ENCODE data around the gene BORCS5.
"Not testable (repeated sequence)": the region's sequence is repeated elsewhere in the genome, so short reads cannot be mapped to it uniquely, and the experiment has no call there.

BORCS5 gene

DNA sequence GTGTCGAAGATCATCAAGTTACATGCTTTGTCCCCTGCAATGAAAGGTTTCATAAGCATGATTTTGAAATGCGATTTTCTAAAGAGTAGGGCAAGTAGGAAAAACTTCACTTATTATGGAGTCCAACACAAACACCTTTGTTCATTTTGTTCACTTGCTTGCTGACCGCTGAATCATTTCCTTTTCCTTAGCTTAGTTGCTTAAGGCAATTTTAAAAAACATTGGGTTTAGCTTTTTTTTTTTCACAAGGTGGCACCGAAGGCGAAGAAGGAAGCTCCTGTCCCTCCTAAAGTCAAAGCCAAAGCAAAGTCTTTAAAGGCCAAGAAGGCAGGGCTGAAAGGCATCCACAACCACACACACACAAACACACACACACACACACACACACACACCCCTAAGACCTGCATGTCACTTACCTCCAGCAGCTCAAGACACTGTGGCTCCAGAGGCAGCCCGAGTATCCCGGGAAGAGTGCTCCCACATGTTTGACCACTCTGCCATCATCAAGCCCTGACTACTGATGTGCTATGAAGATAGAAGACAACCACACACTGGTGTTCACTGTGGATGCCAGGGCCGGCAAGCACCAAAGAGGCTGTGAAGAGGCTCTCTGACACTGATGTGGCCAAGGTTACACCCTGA, 18.2 kb upstream of the BORCS5 start:
- H3K27ac ChIP-seq (replicated peaks), result peak overlapping the region; percentile 56
- TF ChIP-seq GABPA (IDR thresholded peaks at IDR 0.05; ENCODE audit: low read depth) (no peak), SPI1 (IDR thresholded peaks at IDR 0.05; ENCODE audit: borderline replicate concordance, low read depth) (no peak), POLR2AphosphoS5 (IDR thresholded peaks at IDR 0.05; ENCODE audit: low read depth) (no peak)
- TF ChIP-seq, protein P1, sequence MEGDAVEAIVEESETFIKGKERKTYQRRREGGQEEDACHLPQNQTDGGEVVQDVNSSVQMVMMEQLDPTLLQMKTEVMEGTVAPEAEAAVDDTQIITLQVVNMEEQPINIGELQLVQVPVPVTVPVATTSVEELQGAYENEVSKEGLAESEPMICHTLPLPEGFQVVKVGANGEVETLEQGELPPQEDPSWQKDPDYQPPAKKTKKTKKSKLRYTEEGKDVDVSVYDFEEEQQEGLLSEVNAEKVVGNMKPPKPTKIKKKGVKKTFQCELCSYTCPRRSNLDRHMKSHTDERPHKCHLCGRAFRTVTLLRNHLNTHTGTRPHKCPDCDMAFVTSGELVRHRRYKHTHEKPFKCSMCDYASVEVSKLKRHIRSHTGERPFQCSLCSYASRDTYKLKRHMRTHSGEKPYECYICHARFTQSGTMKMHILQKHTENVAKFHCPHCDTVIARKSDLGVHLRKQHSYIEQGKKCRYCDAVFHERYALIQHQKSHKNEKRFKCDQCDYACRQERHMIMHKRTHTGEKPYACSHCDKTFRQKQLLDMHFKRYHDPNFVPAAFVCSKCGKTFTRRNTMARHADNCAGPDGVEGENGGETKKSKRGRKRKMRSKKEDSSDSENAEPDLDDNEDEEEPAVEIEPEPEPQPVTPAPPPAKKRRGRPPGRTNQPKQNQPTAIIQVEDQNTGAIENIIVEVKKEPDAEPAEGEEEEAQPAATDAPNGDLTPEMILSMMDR (IDR thresholded peaks at IDR 0.05; ENCODE audit: insufficient read depth, low read length), result no peak
- TF ChIP-seq, protein P2, sequence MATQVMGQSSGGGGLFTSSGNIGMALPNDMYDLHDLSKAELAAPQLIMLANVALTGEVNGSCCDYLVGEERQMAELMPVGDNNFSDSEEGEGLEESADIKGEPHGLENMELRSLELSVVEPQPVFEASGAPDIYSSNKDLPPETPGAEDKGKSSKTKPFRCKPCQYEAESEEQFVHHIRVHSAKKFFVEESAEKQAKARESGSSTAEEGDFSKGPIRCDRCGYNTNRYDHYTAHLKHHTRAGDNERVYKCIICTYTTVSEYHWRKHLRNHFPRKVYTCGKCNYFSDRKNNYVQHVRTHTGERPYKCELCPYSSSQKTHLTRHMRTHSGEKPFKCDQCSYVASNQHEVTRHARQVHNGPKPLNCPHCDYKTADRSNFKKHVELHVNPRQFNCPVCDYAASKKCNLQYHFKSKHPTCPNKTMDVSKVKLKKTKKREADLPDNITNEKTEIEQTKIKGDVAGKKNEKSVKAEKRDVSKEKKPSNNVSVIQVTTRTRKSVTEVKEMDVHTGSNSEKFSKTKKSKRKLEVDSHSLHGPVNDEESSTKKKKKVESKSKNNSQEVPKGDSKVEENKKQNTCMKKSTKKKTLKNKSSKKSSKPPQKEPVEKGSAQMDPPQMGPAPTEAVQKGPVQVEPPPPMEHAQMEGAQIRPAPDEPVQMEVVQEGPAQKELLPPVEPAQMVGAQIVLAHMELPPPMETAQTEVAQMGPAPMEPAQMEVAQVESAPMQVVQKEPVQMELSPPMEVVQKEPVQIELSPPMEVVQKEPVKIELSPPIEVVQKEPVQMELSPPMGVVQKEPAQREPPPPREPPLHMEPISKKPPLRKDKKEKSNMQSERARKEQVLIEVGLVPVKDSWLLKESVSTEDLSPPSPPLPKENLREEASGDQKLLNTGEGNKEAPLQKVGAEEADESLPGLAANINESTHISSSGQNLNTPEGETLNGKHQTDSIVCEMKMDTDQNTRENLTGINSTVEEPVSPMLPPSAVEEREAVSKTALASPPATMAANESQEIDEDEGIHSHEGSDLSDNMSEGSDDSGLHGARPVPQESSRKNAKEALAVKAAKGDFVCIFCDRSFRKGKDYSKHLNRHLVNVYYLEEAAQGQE (IDR thresholded peaks at IDR 0.05; ENCODE audit: insufficient replicate concordance, low read depth), result no peak
- DNase-seq (ENCODE audit: low read depth in 1 of 2, low spot score in 1 of 2), result peak in 1 of 2 experiments; percentile 18
- H3K27me3 ChIP-seq (ENCODE audit: insufficient read depth, poor library complexity, severe bottlenecking), result no peaks in the 10 kb centered on the region
- no peak overlapping the region for H3K4me3 ChIP-seq (replicated peaks; ENCODE audit: insufficient read depth, low read length)

DNA sequence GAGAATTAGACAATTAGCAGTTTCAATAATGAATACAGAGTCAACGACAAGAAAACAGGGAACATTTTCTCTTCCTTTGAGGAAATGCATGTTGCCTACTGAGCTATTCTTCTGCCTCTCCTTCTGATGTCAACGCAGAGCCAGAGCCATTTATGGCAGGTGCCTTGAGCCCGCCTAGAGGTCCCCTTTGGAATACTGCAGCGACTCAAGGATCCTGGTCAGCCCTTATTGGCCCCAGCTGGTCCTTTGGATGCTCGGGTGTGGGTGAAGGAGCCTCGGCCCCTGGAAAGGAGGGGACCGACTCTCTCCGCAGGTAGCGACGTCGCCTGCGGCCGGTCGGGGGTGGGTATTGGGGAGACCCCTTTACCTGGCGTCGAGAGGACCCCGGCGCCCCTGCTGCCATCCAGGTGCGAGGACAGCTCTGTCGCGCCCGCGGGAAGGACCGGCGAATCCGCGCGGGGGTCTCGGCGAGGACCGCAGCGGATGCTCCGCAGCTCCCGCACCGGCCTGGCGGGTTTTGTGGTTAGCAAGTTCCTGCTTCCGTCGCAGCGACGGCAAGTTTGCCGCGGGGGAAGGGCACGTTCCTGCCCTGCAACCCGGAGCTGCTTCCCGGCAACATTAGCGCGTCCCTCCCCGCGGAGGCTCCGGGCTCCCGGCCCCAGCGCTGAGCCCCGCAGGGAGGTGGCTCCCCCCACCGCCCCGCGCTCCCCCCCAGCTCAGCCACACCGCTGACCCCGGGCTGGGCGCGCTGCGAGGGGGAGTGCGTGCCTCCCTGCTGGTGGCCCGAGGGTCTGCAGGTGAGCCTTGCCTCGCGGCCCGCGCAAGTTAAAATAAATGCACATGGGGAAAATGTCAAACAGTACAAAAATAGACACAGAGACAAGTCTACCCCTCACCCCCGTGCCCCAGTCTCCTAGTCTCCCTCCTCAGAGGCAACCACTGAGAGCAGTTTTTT, 6.9 kb upstream of the BORCS5 start, which contains the start of gene MANSC1:
MANSC1 (minus strand) TSS at position 532 of the 955 bp plus-strand sequence. CDS start 6,928 bp downstream, outside the sequence.
- DNase-seq (ENCODE audit: low read depth in 1 of 2, low spot score in 1 of 2), result peak; percentile 60 to 73
- Histone ChIP-seq H3K27me3 (ENCODE audit: insufficient read depth, poor library complexity, severe bottlenecking) (no peaks in the 10 kb centered on the region), H3K27ac (replicated peaks) (peak within 1 kb of the TSS; percentile 52), H3K4me3 (replicated peaks; ENCODE audit: insufficient read depth, low read length) (peak within 1 kb of the TSS; percentile 59)
- TF ChIP-seq, protein P2 (IDR thresholded peaks at IDR 0.05; ENCODE audit: insufficient replicate concordance, low read depth), result no peak
- TF ChIP-seq GABPA (IDR thresholded peaks at IDR 0.05; ENCODE audit: low read depth) (0 out of 2 replicates have a peak, but pooled peaks have one; percentile 50), POLR2AphosphoS5 (IDR thresholded peaks at IDR 0.05; ENCODE audit: low read depth) (peak; percentile 42; the same call in 1 of the 2 replicates)

DNA sequence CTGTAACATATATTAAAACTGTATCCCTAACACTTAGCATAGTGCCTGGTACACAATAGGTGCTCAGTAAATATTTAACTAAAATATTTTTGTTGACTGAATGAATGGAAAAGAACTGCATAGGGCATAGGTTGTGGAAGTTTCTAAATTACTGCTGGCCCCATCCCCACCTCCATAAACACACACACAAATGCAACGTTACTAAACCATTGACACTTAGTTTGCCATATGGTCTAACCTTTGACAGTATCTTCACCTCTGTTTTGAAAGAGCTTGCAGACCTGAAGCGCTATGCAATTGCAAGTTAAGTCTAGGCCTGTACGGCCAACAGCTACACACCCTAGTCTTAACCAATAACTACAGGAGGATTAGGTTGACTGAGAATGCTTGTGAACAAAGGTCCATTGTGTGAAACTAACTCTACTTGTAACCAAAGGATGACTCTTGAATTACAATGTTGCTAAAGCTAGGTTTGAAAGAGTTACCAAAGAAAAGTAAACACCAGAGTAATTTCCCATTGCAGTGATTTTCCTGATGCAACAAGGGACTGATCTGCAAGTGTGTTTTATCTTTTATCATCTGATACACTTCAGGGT, 5.9 kb upstream of the BORCS5 start:
- TF ChIP-seq, protein P1 (IDR thresholded peaks at IDR 0.05; ENCODE audit: insufficient read depth, low read length), result no peak
- TF ChIP-seq, protein P2 (IDR thresholded peaks at IDR 0.05; ENCODE audit: insufficient replicate concordance, low read depth), result no peak
- TF ChIP-seq SPI1 (IDR thresholded peaks at IDR 0.05; ENCODE audit: borderline replicate concordance, low read depth) (no peak), POLR2AphosphoS5 (IDR thresholded peaks at IDR 0.05; ENCODE audit: low read depth) (no peak), GABPA (IDR thresholded peaks at IDR 0.05; ENCODE audit: low read depth) (no peak)
- DNase-seq (ENCODE audit: low read depth in 1 of 2, low spot score in 1 of 2), result no peak
- H3K27ac ChIP-seq (replicated peaks), result no peak overlapping the region
- H3K27me3 ChIP-seq (ENCODE audit: insufficient read depth, poor library complexity, severe bottlenecking), result no peaks in the 10 kb centered on the region
- H3K4me3 ChIP-seq (replicated peaks; ENCODE audit: insufficient read depth, low read length), result peak overlapping the region; percentile 59; the same call in 1 of the 2 replicates

- not testable (repeated sequence) for DNase-seq (ENCODE audit: low read depth in 1 of 2, low spot score in 1 of 2); H3K27me3 ChIP-seq (ENCODE audit: insufficient read depth, poor library complexity, severe bottlenecking); H3K27ac ChIP-seq (replicated peaks); H3K4me3 ChIP-seq (replicated peaks; ENCODE audit: insufficient read depth, low read length)
These were observed 5.3 kb upstream of the BORCS5 start for GRCh38 chr12:12351468-12352185.

Measured in HL-60 (cell line).